ENCODE data around the gene TYK2. TPM values are rescaled to one million over a fixed set of nuclear protein-coding genes. Genes with fewer than 3 reads are reported as not detected.

The TYK2 gene
- total and polyA plus RNA-seq, 2 of the 13 experiments (the other 11 are each of a cell fraction or from before 2014, with no cell fraction given), result 38.8 to 60.1 TPM

DNA sequence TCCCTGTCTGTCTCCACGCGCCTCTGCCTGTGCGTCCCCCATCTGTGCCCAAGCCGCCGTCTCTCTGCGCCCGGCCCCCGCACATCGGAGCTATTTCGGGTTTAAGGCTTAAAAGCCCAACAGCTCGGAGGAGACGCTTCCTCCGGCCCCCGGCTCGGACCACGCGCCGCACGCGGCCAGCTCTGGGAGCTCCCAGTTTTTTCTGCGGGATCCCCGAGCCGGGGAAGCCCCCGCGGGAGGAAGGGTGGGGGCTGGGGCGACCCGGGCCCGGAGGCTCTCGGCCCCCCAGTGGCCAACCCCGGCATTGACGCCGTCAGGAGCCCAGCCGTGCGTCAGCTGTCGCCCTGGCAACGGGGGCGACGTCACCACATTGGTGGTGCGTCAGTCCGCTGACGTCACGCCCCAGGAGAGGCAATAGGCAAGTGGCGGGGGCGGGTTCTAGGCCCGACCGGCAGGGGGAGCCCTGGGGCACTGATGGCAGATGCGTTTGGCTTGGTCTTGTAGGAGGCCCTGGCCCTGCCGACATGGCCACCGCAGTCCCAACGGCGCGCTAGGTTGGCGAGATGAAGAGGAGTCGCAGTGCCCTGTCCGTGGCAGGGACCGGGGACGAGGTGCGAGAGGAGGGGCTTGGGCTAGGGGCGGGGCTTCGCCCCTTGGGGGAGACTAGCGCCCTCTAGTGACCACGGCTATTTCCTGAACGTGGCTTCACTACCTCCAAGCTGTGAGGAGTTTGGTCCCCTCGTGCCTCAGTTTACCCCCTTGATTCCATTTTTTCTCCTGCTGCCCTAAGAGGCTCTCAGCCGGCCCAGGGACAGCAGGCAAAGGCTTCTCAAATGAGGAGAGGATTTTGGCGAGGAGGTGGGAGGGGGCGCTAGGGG lies 36.2 kb upstream of the TYK2 start (continued):
- TF ChIP-seq MED8 (CRISPR knock-in tag; IDR thresholded peaks at IDR 0.05; ENCODE audit: insufficient replicate concordance) (peak; percentile 61), RFXANK (CRISPR knock-in tag; IDR thresholded peaks at IDR 0.05) (peak; percentile 88), RCOR2 (CRISPR knock-in tag; IDR thresholded peaks at IDR 0.05) (peak; percentile 100), ZNF607 (CRISPR knock-in tag; IDR thresholded peaks at IDR 0.05; ENCODE audit: borderline replicate concordance) (no peak), PBX2 (CRISPR knock-in tag; IDR thresholded peaks at IDR 0.05) (no peak), HOXA5 (CRISPR knock-in tag; IDR thresholded peaks at IDR 0.05) (no peak), JUND (CRISPR knock-in tag; IDR thresholded peaks at IDR 0.05) (peak; percentile 71; the same call in 1 of the 2 replicates), HNRNPLL (IDR thresholded peaks at IDR 0.05; ENCODE audit: low read depth, low read length, poor library complexity, severe bottlenecking) (peak; percentile 63), ZNF569 (CRISPR knock-in tag; IDR thresholded peaks at IDR 0.05; ENCODE audit: borderline replicate concordance) (no peak), RBFOX2 (IDR thresholded peaks at IDR 0.05; ENCODE audit: low read depth, low read length) (peak; percentile 40; the same call in 1 of the 2 replicates), ZSCAN25 (CRISPR knock-in tag; IDR thresholded peaks at IDR 0.05) (no peak; the same call in 1 of the 2 replicates), ZFP91 (CRISPR knock-in tag; IDR thresholded peaks at IDR 0.05; ENCODE audit: borderline replicate concordance) (peak; percentile 87; the same call in 1 of the 2 replicates), KDM4B (CRISPR knock-in tag; IDR thresholded peaks at IDR 0.05) (peak; percentile 85; the same call in 1 of the 2 replicates), HDAC1 (CRISPR knock-in tag; IDR thresholded peaks at IDR 0.05) (peak; percentile 99), ZNF274 (CRISPR knock-in tag; IDR thresholded peaks at IDR 0.05) (peak; percentile 54; the same call in 1 of the 2 replicates), ZNF557 (CRISPR knock-in tag; IDR thresholded peaks at IDR 0.05) (no peak), ZNF713 (CRISPR knock-in tag; IDR thresholded peaks at IDR 0.05) (no peak)
- TF ChIP-seq, protein P1, sequence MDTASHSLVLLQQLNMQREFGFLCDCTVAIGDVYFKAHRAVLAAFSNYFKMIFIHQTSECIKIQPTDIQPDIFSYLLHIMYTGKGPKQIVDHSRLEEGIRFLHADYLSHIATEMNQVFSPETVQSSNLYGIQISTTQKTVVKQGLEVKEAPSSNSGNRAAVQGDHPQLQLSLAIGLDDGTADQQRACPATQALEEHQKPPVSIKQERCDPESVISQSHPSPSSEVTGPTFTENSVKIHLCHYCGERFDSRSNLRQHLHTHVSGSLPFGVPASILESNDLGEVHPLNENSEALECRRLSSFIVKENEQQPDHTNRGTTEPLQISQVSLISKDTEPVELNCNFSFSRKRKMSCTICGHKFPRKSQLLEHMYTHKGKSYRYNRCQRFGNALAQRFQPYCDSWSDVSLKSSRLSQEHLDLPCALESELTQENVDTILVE (CRISPR knock-in tag; IDR thresholded peaks at IDR 0.05), result peak; percentile 90
- TF ChIP-seq, protein P2, sequence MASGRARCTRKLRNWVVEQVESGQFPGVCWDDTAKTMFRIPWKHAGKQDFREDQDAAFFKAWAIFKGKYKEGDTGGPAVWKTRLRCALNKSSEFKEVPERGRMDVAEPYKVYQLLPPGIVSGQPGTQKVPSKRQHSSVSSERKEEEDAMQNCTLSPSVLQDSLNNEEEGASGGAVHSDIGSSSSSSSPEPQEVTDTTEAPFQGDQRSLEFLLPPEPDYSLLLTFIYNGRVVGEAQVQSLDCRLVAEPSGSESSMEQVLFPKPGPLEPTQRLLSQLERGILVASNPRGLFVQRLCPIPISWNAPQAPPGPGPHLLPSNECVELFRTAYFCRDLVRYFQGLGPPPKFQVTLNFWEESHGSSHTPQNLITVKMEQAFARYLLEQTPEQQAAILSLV (CRISPR knock-in tag; IDR thresholded peaks at IDR 0.05; ENCODE audit: borderline replicate concordance), result peak; percentile 73; the same call in 1 of the 2 replicates
- TF ChIP-seq, protein P3, sequence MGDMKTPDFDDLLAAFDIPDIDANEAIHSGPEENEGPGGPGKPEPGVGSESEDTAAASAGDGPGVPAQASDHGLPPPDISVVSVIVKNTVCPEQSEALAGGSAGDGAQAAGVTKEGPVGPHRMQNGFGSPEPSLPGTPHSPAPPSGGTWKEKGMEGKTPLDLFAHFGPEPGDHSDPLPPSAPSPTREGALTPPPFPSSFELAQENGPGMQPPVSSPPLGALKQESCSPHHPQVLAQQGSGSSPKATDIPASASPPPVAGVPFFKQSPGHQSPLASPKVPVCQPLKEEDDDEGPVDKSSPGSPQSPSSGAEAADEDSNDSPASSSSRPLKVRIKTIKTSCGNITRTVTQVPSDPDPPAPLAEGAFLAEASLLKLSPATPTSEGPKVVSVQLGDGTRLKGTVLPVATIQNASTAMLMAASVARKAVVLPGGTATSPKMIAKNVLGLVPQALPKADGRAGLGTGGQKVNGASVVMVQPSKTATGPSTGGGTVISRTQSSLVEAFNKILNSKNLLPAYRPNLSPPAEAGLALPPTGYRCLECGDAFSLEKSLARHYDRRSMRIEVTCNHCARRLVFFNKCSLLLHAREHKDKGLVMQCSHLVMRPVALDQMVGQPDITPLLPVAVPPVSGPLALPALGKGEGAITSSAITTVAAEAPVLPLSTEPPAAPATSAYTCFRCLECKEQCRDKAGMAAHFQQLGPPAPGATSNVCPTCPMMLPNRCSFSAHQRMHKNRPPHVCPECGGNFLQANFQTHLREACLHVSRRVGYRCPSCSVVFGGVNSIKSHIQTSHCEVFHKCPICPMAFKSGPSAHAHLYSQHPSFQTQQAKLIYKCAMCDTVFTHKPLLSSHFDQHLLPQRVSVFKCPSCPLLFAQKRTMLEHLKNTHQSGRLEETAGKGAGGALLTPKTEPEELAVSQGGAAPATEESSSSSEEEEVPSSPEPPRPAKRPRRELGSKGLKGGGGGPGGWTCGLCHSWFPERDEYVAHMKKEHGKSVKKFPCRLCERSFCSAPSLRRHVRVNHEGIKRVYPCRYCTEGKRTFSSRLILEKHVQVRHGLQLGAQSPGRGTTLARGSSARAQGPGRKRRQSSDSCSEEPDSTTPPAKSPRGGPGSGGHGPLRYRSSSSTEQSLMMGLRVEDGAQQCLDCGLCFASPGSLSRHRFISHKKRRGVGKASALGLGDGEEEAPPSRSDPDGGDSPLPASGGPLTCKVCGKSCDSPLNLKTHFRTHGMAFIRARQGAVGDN (CRISPR knock-in tag; IDR thresholded peaks at IDR 0.05), result peak; percentile 91
